GM12891 (cell line): ENCODE data around the gene SHANK3.

ENCODE experiments used
- POLR2A ChIP-seq: IDR thresholded peaks from 2 replicates; pipeline ENCODE4 v1.6.1; 2011; ENCODE audit warnings: low read depth, low read length, control low read depth
- POLR2AphosphoS5 ChIP-seq: IDR thresholded peaks from 2 replicates; pipeline ENCODE4 v1.6.1; 2011; ENCODE audit warnings: low read depth, low read length, control low read depth
- SPI1 ChIP-seq: IDR thresholded peaks from 2 replicates; pipeline ENCODE4 v1.6.1; 2011; ENCODE audit warnings: low read depth, low read length, control low read depth

- TF ChIP-seq POLR2AphosphoS5: no peak
- no peak for TF ChIP-seq POLR2A
- no peak for TF ChIP-seq SPI1
Observed at GRCh38 chr22:50708474-50708873, 35.9 kb downstream of the SHANK3 start.
